NK-92 (cell line): Measurements from ENCODE around the gene PALD1.
"Not testable (repeated sequence)": the region's sequence is repeated elsewhere in the genome, so short reads cannot be mapped to it uniquely, and the experiment has no call there.

Source experiments
- DNase-seq: peaks from one replicate; lab custom pipeline; 2025; ENCODE audit not compliant: unreplicated experiment; lab: John Stamatoyannopoulos, UW

PALD1 gene

GRCh38 chr10:70600512-70601395 is 122.2 kb downstream of the PALD1 start:
- no peak for DNase-seq

GRCh38 chr10:70601746-70602145 is 123.2 kb downstream of the PALD1 start:
- no peak for DNase-seq

GRCh38 chr10:70602665-70603448 is 124.3 kb downstream of the PALD1 start, which contains the start of gene PRF1:
PRF1 (minus strand) TSS chr10:70602741; CDS start chr10:70600902, 1,839 bp downstream.
- peak; percentile 9 for DNase-seq

GRCh38 chr10:70603449-70603801 is 124.9 kb downstream of the PALD1 start:
- no peak for DNase-seq

- no peak for DNase-seq
Observed at GRCh38 chr10:70604106-70604505, 125.5 kb downstream of the PALD1 start.

GRCh38 chr10:70605161-70605560 is 126.6 kb downstream of the PALD1 start:
- no peak for DNase-seq

- DNase-seq, result no peak
Observed at GRCh38 chr10:70607936-70608335, 129.4 kb downstream of the PALD1 start.

GRCh38 chr10:70613941-70614340 is 135.4 kb downstream of the PALD1 start:
- DNase-seq, result no peak

- DNase-seq, result not testable (repeated sequence)
Observed at GRCh38 chr10:70614364-70614763, 135.8 kb downstream of the PALD1 start.

GRCh38 chr10:70615211-70615610 is 136.6 kb downstream of the PALD1 start:
- no peak for DNase-seq

- no peak for DNase-seq
Observed at GRCh38 chr10:70615784-70616522, 137.4 kb downstream of the PALD1 start.

GRCh38 chr10:70616761-70617160 is 138.2 kb downstream of the PALD1 start:
- no peak for DNase-seq
